SH-SY5Y (cell line): ENCODE data around the gene TJP2.

Experiments
- GATA2 ChIP-seq: IDR thresholded peaks from 2 replicates; pipeline ENCODE4 v1.6.1; 2011; ENCODE audit warnings: mild to moderate bottlenecking, low read depth, low read length
- GATA3 ChIP-seq: IDR thresholded peaks from 2 replicates; pipeline ENCODE4 v1.6.1; 2011; ENCODE audit warnings: low read depth, mild to moderate bottlenecking, low read length, moderate library complexity

The TJP2 gene

GRCh38 chr9:69258551-69258950 lies 84.5 kb downstream of the TJP2 start:
- no peak for TF ChIP-seq GATA3
- no peak for TF ChIP-seq GATA2

DNA sequence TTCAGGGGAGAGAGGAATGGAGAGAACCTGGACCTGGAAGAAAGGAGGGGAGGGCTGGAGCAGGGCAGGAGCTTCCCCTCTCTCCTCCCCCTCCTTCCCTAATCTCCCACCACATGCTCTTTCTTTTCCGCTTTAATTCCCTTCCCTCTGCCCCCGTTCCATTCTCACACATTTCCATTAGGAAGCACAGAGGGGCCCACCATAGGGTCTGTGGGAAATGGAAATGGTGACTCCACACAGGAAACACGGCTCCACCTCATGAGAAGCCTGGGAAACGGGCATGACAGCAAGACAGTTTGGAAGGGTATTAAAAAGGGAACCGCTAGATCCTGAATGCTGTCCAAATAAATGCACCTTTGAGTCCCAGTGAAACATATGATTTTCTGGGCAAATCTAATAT lies 86.1 kb downstream of the TJP2 start:
- TF ChIP-seq GATA2 (no peak), GATA3 (no peak)

GRCh38 chr9:69261636-69262035 lies 87.6 kb downstream of the TJP2 start:
- TF ChIP-seq GATA2, result no peak
- no peak for TF ChIP-seq GATA3

- TF ChIP-seq GATA2 (no peak), GATA3 (no peak)
Measured at GRCh38 chr9:69264526-69264925, 90.4 kb downstream of the TJP2 start.

DNA sequence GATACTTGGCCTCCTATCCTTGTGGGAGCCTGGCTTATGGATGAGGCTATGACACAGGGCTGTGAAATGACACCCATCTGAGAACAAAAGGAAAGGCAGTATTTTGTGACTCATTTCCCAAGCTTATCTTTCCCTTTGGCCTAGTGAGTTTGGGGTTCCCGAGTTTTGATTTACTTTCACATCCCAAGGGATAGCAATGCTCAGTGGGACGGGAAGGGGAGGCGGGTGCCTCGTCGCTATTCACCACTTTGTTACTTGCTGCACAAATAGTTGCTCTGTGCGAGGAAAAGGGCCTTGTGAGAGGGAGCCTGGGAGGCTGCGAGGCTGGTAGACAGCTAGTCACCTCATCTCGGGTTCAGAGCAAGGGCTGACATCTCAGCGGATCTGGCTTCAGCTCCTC lies 91.8 kb downstream of the TJP2 start:
- TF ChIP-seq GATA2 (no peak), GATA3 (no peak)

- TF ChIP-seq GATA3 (no peak), GATA2 (no peak)
Measured at GRCh38 chr9:69272212-69272611, 98.1 kb downstream of the TJP2 start.

GRCh38 chr9:69273161-69273560 lies 99.1 kb downstream of the TJP2 start:
- TF ChIP-seq GATA2 (no peak), GATA3 (no peak)

DNA sequence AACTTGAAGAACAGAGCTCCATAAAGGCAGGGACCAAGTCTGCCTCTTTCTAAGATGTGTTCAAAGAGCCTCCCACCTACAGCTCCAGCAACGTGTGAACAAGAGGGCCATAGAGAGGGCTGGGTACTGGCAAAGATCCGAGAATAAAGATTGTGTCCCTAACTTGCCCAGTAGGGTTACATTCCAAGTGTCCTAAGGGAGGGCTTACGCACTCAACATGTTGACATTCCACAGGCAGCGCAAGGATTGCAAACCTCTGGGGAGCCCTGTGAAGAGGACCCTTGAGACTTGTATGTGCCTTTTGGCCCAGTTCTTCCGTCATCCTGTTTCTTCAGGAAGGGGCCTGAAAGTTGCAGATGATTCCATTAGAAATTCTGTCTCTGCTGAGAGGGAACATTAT lies 102.7 kb downstream of the TJP2 start:
- no peak for TF ChIP-seq GATA2
- no peak for TF ChIP-seq GATA3

- no peak for TF ChIP-seq GATA2
Measured at GRCh38 chr9:69279084-69279731, 105.1 kb downstream of the TJP2 start.

DNA sequence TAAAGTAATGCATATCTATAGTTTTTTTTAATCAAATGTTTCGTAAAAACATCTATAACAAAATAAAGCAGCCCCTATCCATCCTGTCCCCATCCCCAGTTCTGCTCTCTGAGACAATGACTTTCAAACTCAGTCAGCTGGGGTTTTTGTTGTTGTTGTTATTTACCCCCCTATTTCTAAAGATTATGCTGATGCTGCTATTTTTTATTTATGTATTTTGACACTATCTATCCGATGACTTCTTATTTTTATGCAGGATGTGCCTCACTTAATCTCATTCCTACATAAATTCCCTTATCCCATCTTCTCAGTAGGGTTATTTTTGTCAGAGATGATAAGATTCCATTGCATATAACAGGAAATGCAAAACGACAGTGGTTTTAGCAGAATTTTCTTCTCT lies 105.7 kb downstream of the TJP2 start:
- TF ChIP-seq GATA2 (no peak), GATA3 (no peak)

- TF ChIP-seq GATA3, result no peak
- no peak for TF ChIP-seq GATA2
Measured at GRCh38 chr9:69283003-69283402, 108.9 kb downstream of the TJP2 start.

DNA sequence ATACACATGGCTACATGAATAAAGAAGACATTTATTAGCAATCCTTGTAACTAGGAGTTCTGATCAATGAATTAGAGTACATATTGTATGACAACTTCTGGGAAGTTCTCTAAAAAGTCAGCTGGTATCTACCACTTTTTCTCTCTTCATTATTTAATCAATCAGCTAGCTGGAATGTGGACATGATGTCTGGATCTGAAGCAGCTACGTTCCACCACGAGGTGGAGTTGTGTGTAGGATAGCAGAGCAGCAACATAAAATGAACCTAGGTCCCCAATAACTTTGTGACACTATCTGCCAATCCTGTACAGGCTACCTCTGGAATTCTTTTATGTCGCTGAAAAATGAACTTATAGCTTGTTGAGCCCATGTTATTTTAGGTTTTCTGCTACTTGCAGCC lies 118.0 kb downstream of the TJP2 start:
- TF ChIP-seq GATA3, result no peak
- no peak for TF ChIP-seq GATA2

DNA sequence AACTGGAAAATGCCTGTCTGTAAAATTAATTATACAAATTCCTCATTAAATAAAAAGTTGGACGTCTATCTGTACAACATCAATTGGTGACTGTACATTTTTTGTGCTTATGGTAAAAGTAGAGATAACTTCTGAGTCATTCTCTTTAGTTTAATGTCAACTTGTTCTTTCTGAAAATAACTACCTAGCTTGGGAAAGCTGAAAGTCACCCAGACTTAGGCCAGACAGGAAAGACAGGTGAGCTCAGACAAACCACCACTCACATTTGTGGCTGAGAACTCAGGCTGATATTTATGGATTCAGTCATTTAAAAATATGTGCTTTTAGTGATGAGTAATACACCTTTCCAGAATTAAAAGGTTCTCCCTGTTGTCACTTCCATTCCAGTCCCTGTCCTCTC lies 119.1 kb downstream of the TJP2 start:
- TF ChIP-seq GATA2 (no peak), GATA3 (no peak)

GRCh38 chr9:69295872-69296552 lies 121.9 kb downstream of the TJP2 start:
- TF ChIP-seq GATA3 (no peak), GATA2 (no peak)

- TF ChIP-seq GATA3, result no peak
- no peak for TF ChIP-seq GATA2
Measured at GRCh38 chr9:69297300-69297980, 123.4 kb downstream of the TJP2 start.
